Right lobe of liver (tissue), 6 donors: ENCODE results near the gene FAM13A. TPM values are rescaled to one million over a fixed set of nuclear protein-coding genes. Genes with fewer than 3 reads are reported as not detected.

Experiments used
- ATAC-seq, 4 donors: fragments of 200-7000 bp; cut with Tn5 transposase; one replicate each; pipeline ENCODE4 v1.9.1; 2020; ENCODE audit warnings: mild to moderate bottlenecking in 4 of 4, moderate library complexity in 4 of 4
- DNase-seq, 3 donors: peaks; one replicate each; pipeline ENCODE4 v3.0.0-alpha.2; 2020
- H3K27ac ChIP-seq, 3 donors: fragments of 200-600 bp; one replicate each; pipeline ENCODE4 v1.8.0; 2022
- H3K27me3 ChIP-seq, 2 donors: fragments of 200-600 bp; one replicate each; pipeline ENCODE4 v1.8.0; 2022
- H3K36me3 ChIP-seq, 4 donors: fragments of 200-600 bp; sonication (generic) in 1 of 4; one replicate each; pipeline versions ENCODE4 v1.5.1 to v1.8.0; 2017 to 2022; ENCODE audit warnings: control low read depth in 1 of 4
- H3K4me1 ChIP-seq, 4 donors: fragments of 200-600 bp; sonication (generic) in 1 of 4; one replicate each; pipeline versions ENCODE4 v1.5.1 to v1.8.0; 2017 to 2022; ENCODE audit warnings: control low read depth in 1 of 4
- H3K4me3 ChIP-seq, 3 donors: fragments of 200-600 bp; one replicate each; pipeline ENCODE4 v1.8.0; 2022
- H3K9me3 ChIP-seq, 4 donors: fragments of 200-600 bp; sonication (generic) in 1 of 4; one replicate each; pipeline versions ENCODE4 v1.5.1 to v1.8.0; 2017 to 2022; ENCODE audit warnings: control low read depth in 1 of 4
- POLR2A ChIP-seq: fragments of 450-650 bp; IDR thresholded peaks from one replicate; pipeline ENCODE4 v1.6.1; 2017; ENCODE audit warnings: antibody characterized with exemption, mild to moderate bottlenecking
- WGBS: methylation state at CpG from one replicate; pipeline ENCODE4 v1.1.6; 2018; ENCODE audit warnings: low coverage, low lambda C conversion rate; ENCODE audit not compliant: insufficient coverage; ENCODE audit errors: missing lambda C conversion rate; 5-methylcytosine and 5-hydroxymethylcytosine counted together
- intact Hi-C, 2 donors: fragments of 100-400 bp; cut with DNase I; formaldehyde crosslinking; loops; one replicate each; pipeline versions ENCODE4 v1.11.2 to v1.14.1; 2022
- total RNA-seq, 6 experiments: library from RNA; depleted of rRNA in 2 of 6; stranded (reverse); fragments of >200 nt in 2 of 6; fragmentation: NEBNext Ultra II Directional in 3 of 6; extraction: Animal tissue kit (Norgen Biotek cat#: 25700) in 3 of 6; gene quantifications; one replicate each; pipeline versions ENCODE4 v1.1.0 to v1.2.4, GENCODE V29; 2016 to 2023
- TF ChIP-seq, protein P1 (sequence below), 4 donors: fragments of 200-600 bp in 3 of 4; fragments of 450-650 bp in 1 of 4; IDR thresholded peaks; one replicate each; pipeline versions ENCODE4 v1.5.1 to v1.8.0; 2016 to 2022; ENCODE audit warnings: antibody characterized with exemption in 4 of 4, mild to moderate bottlenecking in 2 of 4
- donor health status: DM: no; HTN: yes; CAD: no.
- donor health status: DM: no; HTN: no; CAD: no.
- donor health status: DM: no; HTN: no; CAD: no.
- donor health status: DM: no; HTN: yes; CAD: no.
- donor health status: DM: no; HTN: yes; CAD: no.

Gene FAM13A
- total RNA-seq, 6 experiments from 2014 or later: 28.3 to 82.5 (median 51.7) TPM

- no peaks in the 10 kb centered on the region for H3K9me3 ChIP-seq
- H3K4me3 ChIP-seq: no peak overlapping the region
- DNase-seq (no peak), ATAC-seq (peak in 1 of 4 donors; percentile 15)
- H3K27me3 ChIP-seq: no peaks in the 10 kb centered on the region
- intact Hi-C loops: loop anchor here in 1 of 2 donors (10.0 kb wide), 1 partner anchor 212 kb away; no protein-coding TSS in a partner anchor
- no peak for TF ChIP-seq POLR2A
- TF ChIP-seq, protein P1, sequence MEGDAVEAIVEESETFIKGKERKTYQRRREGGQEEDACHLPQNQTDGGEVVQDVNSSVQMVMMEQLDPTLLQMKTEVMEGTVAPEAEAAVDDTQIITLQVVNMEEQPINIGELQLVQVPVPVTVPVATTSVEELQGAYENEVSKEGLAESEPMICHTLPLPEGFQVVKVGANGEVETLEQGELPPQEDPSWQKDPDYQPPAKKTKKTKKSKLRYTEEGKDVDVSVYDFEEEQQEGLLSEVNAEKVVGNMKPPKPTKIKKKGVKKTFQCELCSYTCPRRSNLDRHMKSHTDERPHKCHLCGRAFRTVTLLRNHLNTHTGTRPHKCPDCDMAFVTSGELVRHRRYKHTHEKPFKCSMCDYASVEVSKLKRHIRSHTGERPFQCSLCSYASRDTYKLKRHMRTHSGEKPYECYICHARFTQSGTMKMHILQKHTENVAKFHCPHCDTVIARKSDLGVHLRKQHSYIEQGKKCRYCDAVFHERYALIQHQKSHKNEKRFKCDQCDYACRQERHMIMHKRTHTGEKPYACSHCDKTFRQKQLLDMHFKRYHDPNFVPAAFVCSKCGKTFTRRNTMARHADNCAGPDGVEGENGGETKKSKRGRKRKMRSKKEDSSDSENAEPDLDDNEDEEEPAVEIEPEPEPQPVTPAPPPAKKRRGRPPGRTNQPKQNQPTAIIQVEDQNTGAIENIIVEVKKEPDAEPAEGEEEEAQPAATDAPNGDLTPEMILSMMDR (IDR thresholded peaks at IDR 0.05): no peak
- no peak overlapping the region for H3K27ac ChIP-seq
- 50% methylated on average over 1 of the region's 1 CpG for WGBS
- H3K4me1 ChIP-seq: peaks cover 0 to 59% (median 19%) of the 10 kb centered on the region in 4 donors
- no peaks in the 10 kb centered on the region for H3K36me3 ChIP-seq
Observed at GRCh38 chr4:88812420-88812819, 244.6 kb downstream of the FAM13A start.

GRCh38 chr4:88811904-88812303 lies 245.1 kb downstream of the FAM13A start:
- DNase-seq (no peak), ATAC-seq (no peak)
- Histone ChIP-seq H3K27me3 (no peaks in the 10 kb centered on the region), H3K36me3 (no peaks in the 10 kb centered on the region), H3K4me3 (no peak overlapping the region), H3K9me3 (no peaks in the 10 kb centered on the region), H3K27ac (no peak overlapping the region), H3K4me1 (peaks cover 0 to 60% (median 21%) of the 10 kb centered on the region in 4 donors)
- intact Hi-C loops: loop anchor here in 1 of 2 donors (10.0 kb wide), 1 partner anchor 213 kb away; no protein-coding TSS in a partner anchor
- TF ChIP-seq, protein P1 (IDR thresholded peaks at IDR 0.05): no peak
- TF ChIP-seq POLR2A: no peak
- 92% methylated on average over 1 of the region's 1 CpG for WGBS

- H3K4me1 ChIP-seq: peaks cover 0 to 60% (median 21%) of the 10 kb centered on the region in 4 donors
- WGBS: 47% methylated on average over 1 of the region's 1 CpG
- no peaks in the 10 kb centered on the region for H3K27me3 ChIP-seq
- peak overlapping the region in 1 of 3 donors; percentile 36 for H3K4me3 ChIP-seq
- DNase-seq: no peak
- peak overlapping the region in 2 of 3 donors; percentile 27 to 64 for H3K27ac ChIP-seq
- no peaks in the 10 kb centered on the region for H3K36me3 ChIP-seq
- ATAC-seq: peak in 1 of 4 donors; percentile 12
- TF ChIP-seq, protein P1 (IDR thresholded peaks at IDR 0.05): no peak
- no peak for TF ChIP-seq POLR2A
- no peaks in the 10 kb centered on the region for H3K9me3 ChIP-seq
- intact Hi-C loops: loop anchor here in 1 of 2 donors (10.0 kb wide), 1 partner anchor 214 kb away; no protein-coding TSS in a partner anchor
Observed at GRCh38 chr4:88810325-88810724, 246.7 kb downstream of the FAM13A start.

DNA sequence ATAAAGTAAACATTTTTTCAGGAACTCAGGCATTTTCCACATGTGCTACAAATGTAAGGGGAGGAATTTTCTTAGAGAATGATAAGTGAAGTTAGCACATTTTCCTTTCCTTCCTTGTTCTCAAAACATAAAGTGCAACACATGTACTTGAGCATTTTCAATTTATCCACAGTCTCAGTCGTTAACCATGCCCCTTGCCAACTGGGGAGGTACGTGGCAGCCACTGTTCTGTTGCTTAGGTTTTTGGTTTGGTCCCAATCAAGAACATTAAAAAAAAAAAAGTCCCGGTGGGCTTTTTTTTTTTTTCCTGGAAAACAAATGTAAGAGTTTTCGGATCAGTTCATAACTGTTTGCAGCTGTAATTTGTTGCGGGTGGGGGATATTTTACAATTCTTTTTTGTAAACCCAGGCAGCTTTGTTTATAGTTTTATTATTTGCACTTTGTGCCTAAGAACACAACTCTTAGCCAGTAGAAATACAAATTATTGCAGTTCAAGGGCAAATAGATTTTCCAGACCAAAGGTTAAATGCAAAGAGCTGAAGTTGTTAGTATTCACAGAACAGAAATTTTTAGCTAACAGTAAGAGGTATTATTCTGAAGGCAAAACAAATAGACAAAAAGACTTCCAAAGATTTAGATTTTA lies 247.3 kb downstream of the FAM13A start:
- Histone ChIP-seq H3K4me1 (peaks cover 0 to 58% (median 21%) of the 10 kb centered on the region in 4 donors), H3K27me3 (no peaks in the 10 kb centered on the region), H3K27ac (peak overlapping the region in 2 of 3 donors; percentile 55 to 64), H3K4me3 (peak overlapping the region in 2 of 3 donors; percentile 23 to 36), H3K36me3 (no peaks in the 10 kb centered on the region), H3K9me3 (no peaks in the 10 kb centered on the region)
- WGBS: 16% methylated on average over 5 of the region's 5 CpGs
- DNase-seq (peak in 1 of 3 donors; percentile 54), ATAC-seq (peak; percentile 47 to 84 (median 70))
- intact Hi-C loops: loop anchor here in 1 of 2 donors (10.0 kb wide), 1 partner anchor 215 kb away; no protein-coding TSS in a partner anchor
- TF ChIP-seq POLR2A: no peak
- TF ChIP-seq, protein P1 (IDR thresholded peaks at IDR 0.05): no peak
